Keratinocyte (primary cell): ENCODE measurements around the gene SORL1. TPM values are rescaled to one million over a fixed set of nuclear protein-coding genes. Genes with fewer than 3 reads are reported as not detected.

ENCODE experiments used
- DNase-seq: peaks from one replicate; pipeline ENCODE4 v3.0.0-alpha.2; 2011; ENCODE audit warnings: low read depth, missing footprints, low spot score
- FAIRE-seq: peaks from 2 replicates; lab custom pipeline; 2011; peaks lifted over from hg19 to GRCh38; lab: Jason Lieb, UNC
- H2AFZ ChIP-seq: 2 replicates; pipeline ENCODE4 v1.6.0; 2012; ENCODE audit warnings: low read length, control low read depth, inconsistent platforms; ENCODE audit not compliant: control insufficient read depth
- H3K27ac ChIP-seq: 2 replicates; pipeline ENCODE4 v1.5.1; 2011; ENCODE audit warnings: low read length; ENCODE audit not compliant: control insufficient read depth, insufficient read depth
- H3K27me3 ChIP-seq: 3 replicates; pipeline ENCODE4 v1.6.0; 2011; ENCODE audit warnings: low read length; ENCODE audit not compliant: control insufficient read depth, insufficient read depth; ENCODE audit errors: extremely low read depth
- H3K36me3 ChIP-seq, 2 experiments: 2 replicates in 1 of 2; 3 replicates in 1 of 2; pipeline ENCODE4 v1.5.1; 2011; ENCODE audit warnings: low read length in 2 of 2, mild to moderate bottlenecking in 1 of 2; ENCODE audit not compliant: control insufficient read depth in 2 of 2, insufficient read depth in 2 of 2; ENCODE audit errors: extremely low read depth in 1 of 2
- H3K4me1 ChIP-seq: 3 replicates; pipeline ENCODE4 v1.5.1; 2011; ENCODE audit warnings: low read length; ENCODE audit not compliant: control insufficient read depth, insufficient read depth; ENCODE audit errors: extremely low read depth
- H3K4me2 ChIP-seq: 3 replicates; pipeline ENCODE4 v1.6.0; 2011; ENCODE audit warnings: low read depth, low read length; ENCODE audit not compliant: control insufficient read depth, insufficient read depth; ENCODE audit errors: extremely low read depth
- H3K4me3 ChIP-seq, 3 experiments: fragments of 200-600 bp in 1 of 3; sonication (generic) in 1 of 3; 2 replicates in 2 of 3; 3 replicates in 1 of 3; pipeline ENCODE4 v1.5.1; 2011 to 2016; ENCODE audit warnings: low read length in 3 of 3, mild to moderate bottlenecking in 3 of 3, control low read depth in 2 of 3, inconsistent platforms in 1 of 3, low read depth in 1 of 3, mixed read lengths in 1 of 3, mixed run types in 1 of 3, moderate library complexity in 1 of 3; ENCODE audit not compliant: control insufficient read depth in 2 of 3, insufficient read depth in 2 of 3; ENCODE audit errors: extremely low read depth in 1 of 3
- H3K79me2 ChIP-seq: 2 replicates; pipeline ENCODE4 v1.6.0; 2012; ENCODE audit warnings: low read length; ENCODE audit not compliant: control insufficient read depth, insufficient read depth
- H3K9ac ChIP-seq: 3 replicates; pipeline ENCODE4 v1.6.0; 2011; ENCODE audit warnings: low read length; ENCODE audit not compliant: control insufficient read depth, insufficient read depth; ENCODE audit errors: extremely low read depth
- H3K9me1 ChIP-seq: 3 replicates; pipeline ENCODE4 v1.6.0; 2011; ENCODE audit warnings: low read length; ENCODE audit not compliant: control insufficient read depth, insufficient read depth; ENCODE audit errors: extremely low read depth
- H3K9me3 ChIP-seq: 2 replicates; pipeline ENCODE4 v1.5.1; 2012; ENCODE audit warnings: low read depth, low read length; ENCODE audit not compliant: control insufficient read depth
- H4K20me1 ChIP-seq: 3 replicates; pipeline ENCODE4 v1.6.0; 2011; ENCODE audit warnings: low read length; ENCODE audit not compliant: control insufficient read depth, insufficient read depth; ENCODE audit errors: extremely low read depth
- EZH2 ChIP-seq: IDR thresholded peaks from one replicate; pipeline ENCODE4 v1.6.1; 2012; ENCODE audit warnings: inconsistent platforms, mild to moderate bottlenecking, low read length, moderate library complexity
- dilution Hi-C: fragments of 300-500 bp; cut with MboI; formaldehyde crosslinking; loops from one replicate; pipeline ENCODE4 v1.7.0; 2020; ENCODE audit warnings: low sequenced_read_pairs; ENCODE audit not compliant: extremely low pct_ligation_motif_present
- polyA plus RNA-seq, 5 experiments: library from polyadenylated mRNA; depleted of rRNA in 3 of 5; stranded (reverse) in 3 of 5; stranded (forward) in 1 of 5; unstranded in 1 of 5; fragments of >200 nt; gene quantifications; 1 replicate in 1 of 5; 2 replicates in 3 of 5; 3 replicates in 1 of 5; pipeline versions ENCODE4 v1.2.1 to v1.2.3, GENCODE V29; 2011 to 2012; ENCODE audit warnings: missing spikeins in 2 of 5, low read depth in 1 of 5, low replicate concordance in 1 of 5
- TF ChIP-seq, protein P1 (sequence below), 3 experiments: IDR thresholded peaks in 1 of 3; conservative IDR thresholded peaks in 1 of 3; optimal IDR thresholded peaks in 1 of 3; 2 replicates in 2 of 3; 3 replicates in 1 of 3; pipeline versions ENCODE3 to v1.5.1; 2011; ENCODE audit warnings: low read length in 3 of 3, mild to moderate bottlenecking in 3 of 3, moderate library complexity in 2 of 3, control low read depth in 1 of 3, inconsistent platforms in 1 of 3; ENCODE audit not compliant: insufficient read depth in 2 of 3; ENCODE audit errors: extremely low read depth in 1 of 3

SORL1 gene
- polyA plus RNA-seq, 1 donor (not counting 4 experiments of a cell fraction or from before 2014, with no cell fraction given), result 38.9 TPM

DNA sequence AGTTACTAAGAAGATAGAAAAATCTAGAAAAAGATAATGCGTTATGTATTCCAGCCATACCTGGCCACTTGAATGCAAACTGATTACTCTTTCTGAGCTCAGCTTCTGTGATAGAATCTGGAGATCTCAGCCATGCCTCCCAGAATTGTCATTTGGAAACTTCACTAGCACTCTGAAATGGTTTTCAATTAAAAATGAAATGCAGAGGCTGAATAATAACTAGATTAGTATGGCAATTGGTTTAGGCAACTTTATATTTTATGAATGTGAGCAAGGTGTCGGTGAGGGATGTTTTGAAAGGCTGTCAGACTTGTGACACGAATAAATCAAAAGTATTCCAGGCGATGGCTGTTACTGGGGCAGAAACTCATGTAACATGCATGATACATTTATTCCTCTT is 129.5 kb downstream of the SORL1 start:
- Histone ChIP-seq H3K27me3 (no peaks in the 10 kb centered on the region), H2AFZ (no peak overlapping the region), H3K36me3 (peaks cover 24 to 34% of the 10 kb centered on the region in 2 experiments), H4K20me1 (no peaks in the 10 kb centered on the region), H3K9me3 (no peaks in the 10 kb centered on the region), H3K9ac (no peak overlapping the region), H3K79me2 (no peaks in the 10 kb centered on the region), H3K27ac (no peak overlapping the region), H3K4me1 (no peaks in the 10 kb centered on the region), H3K9me1 (no peaks in the 10 kb centered on the region), H3K4me2 (no peak overlapping the region), H3K4me3 (no peak overlapping the region)
- dilution Hi-C loops, result no loop called here
- DNase-seq, result no peak
- no peak for FAIRE-seq
- TF ChIP-seq EZH2, result no peak
- TF ChIP-seq, protein P1, sequence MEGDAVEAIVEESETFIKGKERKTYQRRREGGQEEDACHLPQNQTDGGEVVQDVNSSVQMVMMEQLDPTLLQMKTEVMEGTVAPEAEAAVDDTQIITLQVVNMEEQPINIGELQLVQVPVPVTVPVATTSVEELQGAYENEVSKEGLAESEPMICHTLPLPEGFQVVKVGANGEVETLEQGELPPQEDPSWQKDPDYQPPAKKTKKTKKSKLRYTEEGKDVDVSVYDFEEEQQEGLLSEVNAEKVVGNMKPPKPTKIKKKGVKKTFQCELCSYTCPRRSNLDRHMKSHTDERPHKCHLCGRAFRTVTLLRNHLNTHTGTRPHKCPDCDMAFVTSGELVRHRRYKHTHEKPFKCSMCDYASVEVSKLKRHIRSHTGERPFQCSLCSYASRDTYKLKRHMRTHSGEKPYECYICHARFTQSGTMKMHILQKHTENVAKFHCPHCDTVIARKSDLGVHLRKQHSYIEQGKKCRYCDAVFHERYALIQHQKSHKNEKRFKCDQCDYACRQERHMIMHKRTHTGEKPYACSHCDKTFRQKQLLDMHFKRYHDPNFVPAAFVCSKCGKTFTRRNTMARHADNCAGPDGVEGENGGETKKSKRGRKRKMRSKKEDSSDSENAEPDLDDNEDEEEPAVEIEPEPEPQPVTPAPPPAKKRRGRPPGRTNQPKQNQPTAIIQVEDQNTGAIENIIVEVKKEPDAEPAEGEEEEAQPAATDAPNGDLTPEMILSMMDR (optimal IDR thresholded peaks at IDR 0.05 in 1 of 3, IDR thresholded peaks at IDR 0.05 in 1 of 3, conservative IDR thresholded peaks at IDR 0.05 in 1 of 3; ENCODE audit: extremely low read depth in 1 of 3, insufficient read depth in 2 of 3, low read length in 3 of 3), result no peak

DNA sequence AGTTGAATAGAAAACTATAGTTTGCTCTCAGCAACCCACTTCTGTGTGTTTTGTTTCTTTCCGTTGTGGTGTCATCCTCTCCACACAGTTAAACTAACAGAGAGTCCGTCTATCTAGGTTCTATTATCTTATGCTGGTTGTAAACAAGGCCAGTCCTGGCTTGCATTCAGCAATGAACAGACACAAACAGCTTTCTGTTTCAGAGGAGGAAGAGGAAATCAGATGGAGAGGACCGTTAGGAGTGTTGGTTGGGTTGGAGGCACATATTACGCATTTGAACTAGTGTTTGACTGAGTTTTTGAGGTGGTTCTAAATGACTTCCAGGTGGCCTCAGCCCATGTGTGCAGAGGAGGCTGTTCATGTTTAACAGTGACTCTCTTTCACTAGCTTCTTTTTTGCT is 130.2 kb downstream of the SORL1 start:
- Histone ChIP-seq H4K20me1 (no peaks in the 10 kb centered on the region), H3K27ac (no peak overlapping the region), H3K9me1 (no peaks in the 10 kb centered on the region), H2AFZ (no peak overlapping the region), H3K4me1 (no peaks in the 10 kb centered on the region), H3K79me2 (no peaks in the 10 kb centered on the region), H3K9ac (no peak overlapping the region), H3K4me3 (no peak overlapping the region), H3K27me3 (no peaks in the 10 kb centered on the region), H3K4me2 (no peak overlapping the region), H3K36me3 (peaks cover 19 to 37% of the 10 kb centered on the region in 2 experiments), H3K9me3 (no peaks in the 10 kb centered on the region)
- no peak for TF ChIP-seq EZH2
- TF ChIP-seq, protein P1 (optimal IDR thresholded peaks at IDR 0.05 in 1 of 3, IDR thresholded peaks at IDR 0.05 in 1 of 3, conservative IDR thresholded peaks at IDR 0.05 in 1 of 3; ENCODE audit: extremely low read depth in 1 of 3, insufficient read depth in 2 of 3, low read length in 3 of 3), result no peak
- no peak for DNase-seq
- no peak for FAIRE-seq
- dilution Hi-C loops, result no loop called here
